HepG2 (cell line): Measurements from ENCODE around the gene TMEM158. TPM values are rescaled to one million over a fixed set of nuclear protein-coding genes. Genes with fewer than 3 reads are reported as not detected.

Experiments
- polyA plus RNA-seq, 8 experiments: library from polyadenylated mRNA; depleted of rRNA in 3 of 8; stranded (reverse) in 7 of 8; unstranded in 1 of 8; fragments of >200 nt; fragmentation: Illumina TruSeq in 4 of 8; extraction: Trizol in 4 of 8; gene quantifications; 2 replicates each; pipeline versions ENCODE4 v1.2.1 to v1.2.3, GENCODE V29; 2011 to 2016; ENCODE audit warnings: low read depth in 4 of 8, missing spikeins in 1 of 8, mixed read lengths in 1 of 8; ENCODE audit not compliant: insufficient read depth in 1 of 8
- small RNA-seq, 3 experiments: library from RNA; depleted of rRNA; stranded (forward); fragments of <200 nt; gene quantifications; one replicate each; pipeline ENCODE3, GENCODE V24; 2012; ENCODE audit warnings: low read depth in 2 of 3, low replicate concordance in 1 of 3; ENCODE audit not compliant: insufficient read length in 3 of 3, insufficient read depth in 2 of 3
- total RNA-seq, 5 experiments: library from RNA; depleted of rRNA; stranded (reverse); fragments of >200 nt; fragmentation: Illumina TruSeq; extraction: Trizol; gene quantifications; 2 replicates each; pipeline ENCODE4 v1.2.3, GENCODE V29; 2016; ENCODE audit warnings: low read depth in 1 of 5

TMEM158 gene
- total and polyA plus RNA-seq, 2 of the 13 experiments (the other 11 are each of a cell fraction or from before 2014, with no cell fraction given) = 0.13 TPM; not detected in 1

Small RNA genes within 50 kb of the gene (small RNA-seq; reads per million reads assigned to genes)
- gene RF00012 = 0 reads per million in 3 experiments

Other genes starting within 250 kb of the TMEM158 start
- gene CLEC3B, start 200.0 kb downstream of the TMEM158 start, total RNA-seq (2016; rRNA removed; fragmentation: Illumina TruSeq; extraction: Trizol) = not detected in 2 replicates
- 0.07 and 0.10 TPM in 2 replicates for gene CLEC3B, start 200.0 kb downstream of the TMEM158 start, polyA plus RNA-seq (2011; rRNA removed)
- gene CDCP1, start 79.9 kb downstream of the TMEM158 start, total RNA-seq (2016; rRNA removed; fragmentation: Illumina TruSeq; extraction: Trizol) = 0.14 and 0.18 TPM in 2 replicates
- gene CDCP1, start 79.9 kb downstream of the TMEM158 start, polyA plus RNA-seq (2011; rRNA removed) = 0.11 and 0.16 TPM in 2 replicates
- 32.3 and 38.7 TPM in 2 replicates for gene LARS2, start 162.3 kb upstream of the TMEM158 start, total RNA-seq (2016; rRNA removed; fragmentation: Illumina TruSeq; extraction: Trizol)
- 15.9 and 17.0 TPM in 2 replicates for gene LARS2, start 162.3 kb upstream of the TMEM158 start, polyA plus RNA-seq (2011; rRNA removed)